C4-2B (cell line): ENCODE results near the gene NAPA.

Experiments
- CTCF ChIP-seq: fragments of 450-650 bp; conservative IDR thresholded peaks from 2 replicates; pipeline ENCODE4 v1.5.1; 2017; ENCODE audit warnings: mild to moderate bottlenecking
- ZFX ChIP-seq: fragments of 450-650 bp; IDR thresholded peaks from 2 replicates; pipeline ENCODE4 v1.6.1; 2017

- TF ChIP-seq CTCF = no peak
- TF ChIP-seq ZFX = no peak
These were observed 3.3 kb upstream of the NAPA start for GRCh38 chr19:47518139-47518538.
